GM18873 (cell line): ENCODE results near the gene GLA.

Experiments
- ATAC-seq: cut with Tn5 transposase; IDR thresholded peaks from one replicate; pipeline ENCODE4 v1.9.1; 2021; ENCODE audit warnings: mild to moderate bottlenecking, moderate library complexity, moderate number of reproducible peaks; ENCODE audit not compliant: unreplicated experiment, low FRiP score

The GLA gene

DNA sequence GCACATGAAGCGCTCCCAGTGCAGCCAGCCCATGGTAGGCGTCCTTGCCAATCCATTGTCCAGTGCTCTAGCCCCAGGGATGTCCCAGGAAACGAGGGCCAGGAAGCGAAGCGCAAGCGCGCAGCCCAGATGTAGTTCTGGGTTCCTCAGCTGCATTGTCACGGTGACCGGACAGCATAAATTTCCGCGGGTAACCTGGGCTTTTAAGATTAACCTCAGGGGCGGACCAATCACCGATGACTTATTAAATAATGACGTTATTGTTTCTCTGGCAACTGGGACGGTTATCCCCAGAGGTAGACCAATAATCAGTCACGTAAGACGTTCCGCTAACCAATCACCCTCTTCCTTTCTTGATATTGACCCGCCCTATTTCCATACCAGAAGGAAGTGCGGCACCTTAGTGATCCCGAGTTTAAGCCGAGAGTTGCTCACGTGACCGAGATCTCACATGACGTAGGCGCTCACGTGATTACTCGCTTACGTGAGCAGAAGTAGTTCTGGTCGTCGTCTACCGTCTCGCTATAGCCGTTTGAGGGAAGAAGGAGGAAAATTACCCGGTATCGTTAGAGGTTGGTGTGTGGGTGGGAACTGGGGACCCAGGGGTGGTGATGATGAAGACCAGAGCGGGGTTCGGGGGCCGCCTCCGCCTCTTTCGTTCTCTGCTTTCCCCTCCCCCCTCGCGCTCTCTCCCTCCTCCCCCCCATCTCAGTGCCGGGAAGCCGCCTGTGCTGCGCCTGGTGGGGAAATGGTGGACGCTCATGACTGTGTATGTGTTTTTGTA lies at the start of gene GLA, which contains the start of gene HNRNPH2:
Gene GLA, minus strand, starts transcription at position 178 of the 784 bp plus-strand sequence. Its CDS starts 22 bp downstream, at position 156.
Gene HNRNPH2, plus strand, starts transcription at position 475 of the 784 bp plus-strand sequence. CDS start 3,767 bp downstream, outside the sequence.
- peak; percentile 97 for ATAC-seq

DNA sequence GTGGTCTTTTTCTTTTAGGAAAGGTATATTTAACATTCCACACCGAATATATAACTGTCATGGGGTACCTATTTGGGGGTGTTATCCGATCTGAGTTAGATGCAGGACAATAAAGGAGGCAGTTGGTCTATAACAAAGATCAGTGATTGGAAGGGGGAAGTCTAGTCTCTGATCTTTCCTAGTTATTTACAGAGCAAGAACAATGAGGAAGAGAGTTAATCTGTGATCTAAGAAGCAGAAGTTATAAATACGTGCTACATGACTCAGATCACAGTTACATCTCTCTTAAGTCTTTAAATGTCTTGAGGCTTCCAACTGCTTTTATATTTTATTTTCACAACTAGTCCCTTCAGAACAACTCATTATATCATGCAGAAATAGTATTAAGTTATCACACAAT lies 44.3 kb upstream of the GLA start:
- no peak for ATAC-seq

GRCh38 chrX:101450961-101451360 lies 43.2 kb upstream of the GLA start:
- no peak for ATAC-seq

- ATAC-seq: no peak
Measured at GRCh38 chrX:101450085-101450484, 42.4 kb upstream of the GLA start.

- no peak for ATAC-seq
Measured at GRCh38 chrX:101449279-101449678, 41.6 kb upstream of the GLA start.

- no peak for ATAC-seq
Measured at GRCh38 chrX:101442085-101442484, 34.4 kb upstream of the GLA start.

- peak; percentile 90 for ATAC-seq
Measured at GRCh38 chrX:101430457-101431078, 22.8 kb upstream of the GLA start.

DNA sequence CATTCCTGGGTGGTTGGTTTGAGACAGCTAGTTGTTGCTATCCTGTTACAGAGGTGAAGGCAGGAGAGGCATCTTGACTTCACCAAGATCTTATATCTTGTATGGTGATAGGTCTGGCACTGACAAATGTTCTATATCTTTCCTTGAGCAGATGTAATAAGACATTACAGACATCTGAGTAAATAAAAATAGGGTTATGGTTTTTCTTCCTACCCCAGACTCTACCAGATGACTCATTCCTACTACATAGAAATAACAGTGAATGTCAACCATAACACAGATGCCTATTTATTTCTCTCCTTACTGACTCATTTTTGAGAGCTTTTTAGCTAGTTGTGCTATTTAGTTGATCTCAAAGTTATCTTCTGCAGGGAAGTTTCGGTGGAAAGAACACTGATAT lies 22.2 kb upstream of the GLA start:
- peak; percentile 22 for ATAC-seq

GRCh38 chrX:101427954-101428353 lies 20.2 kb upstream of the GLA start:
- ATAC-seq: no peak

GRCh38 chrX:101419489-101419888 lies 11.8 kb upstream of the GLA start:
- ATAC-seq: no peak

DNA sequence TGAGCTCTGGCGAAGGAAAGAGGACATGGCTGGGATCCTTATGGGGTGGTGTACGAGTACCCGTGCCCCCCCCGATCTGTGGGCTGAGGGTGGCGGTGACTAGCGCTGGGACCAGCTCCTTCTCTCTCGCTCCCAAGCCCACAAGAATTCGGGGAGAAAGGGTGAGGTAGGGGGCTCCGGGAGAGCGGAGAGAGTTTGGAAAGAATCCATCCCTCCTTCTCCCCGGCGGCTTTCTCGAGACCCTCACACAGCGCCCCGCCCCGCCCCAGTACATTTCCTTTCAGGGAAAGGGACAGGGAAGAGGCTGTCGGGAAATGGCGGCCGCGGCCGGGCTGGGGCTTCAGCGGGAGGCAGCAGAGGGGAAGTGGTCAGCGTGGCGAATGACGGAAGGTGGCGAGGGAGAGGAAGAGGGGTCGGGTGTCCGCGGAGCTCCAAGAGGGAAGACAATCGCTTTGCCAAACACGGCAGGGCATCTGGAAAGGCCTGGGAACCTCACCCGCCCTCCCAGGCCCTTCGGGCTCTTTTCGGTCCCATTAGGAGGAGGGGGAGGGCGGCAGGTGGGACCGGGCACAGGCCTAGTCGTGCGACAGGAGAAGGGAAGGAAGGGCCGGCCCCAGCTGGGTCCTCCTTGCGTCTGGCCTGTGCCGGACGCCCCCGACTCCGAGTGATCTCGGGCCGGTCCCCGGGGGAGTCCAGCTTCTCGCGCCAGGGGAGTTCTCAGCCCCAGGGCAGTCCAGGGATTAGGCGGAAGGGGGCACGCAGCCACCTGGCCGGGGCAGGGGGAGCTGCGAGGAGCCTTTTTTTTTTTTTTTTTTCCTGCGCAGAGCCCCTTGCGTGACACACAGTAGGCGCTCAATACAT lies 10.5 kb upstream of the GLA start:
- no peak for ATAC-seq

- ATAC-seq: no peak
Measured at GRCh38 chrX:101417190-101417589, 9.5 kb upstream of the GLA start.

GRCh38 chrX:101416691-101417090 lies 9.0 kb upstream of the GLA start:
- no peak for ATAC-seq

GRCh38 chrX:101415180-101416145 lies 7.7 kb upstream of the GLA start:
- ATAC-seq: peak; percentile 57

- ATAC-seq: no peak
Measured at GRCh38 chrX:101411984-101412383, 4.3 kb upstream of the GLA start.

DNA sequence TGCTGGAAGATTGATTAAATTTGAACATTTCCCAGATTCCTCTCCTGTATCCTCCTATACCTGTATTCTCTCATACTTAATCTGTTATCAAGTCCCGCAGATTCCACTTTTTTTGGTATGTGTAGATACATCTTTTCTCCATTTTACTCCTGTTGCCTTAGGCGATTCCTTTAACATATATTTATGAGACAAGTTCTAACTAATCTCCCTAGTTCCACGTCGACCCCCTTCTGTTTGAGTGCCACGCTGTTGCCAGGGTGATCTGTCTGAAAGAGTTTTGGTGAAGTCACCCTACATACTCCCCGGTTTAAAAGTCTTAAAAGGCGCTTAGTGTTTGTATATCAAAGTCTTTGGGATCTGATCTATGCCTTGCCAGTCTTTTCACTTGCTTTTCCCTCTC lies 2.7 kb upstream of the GLA start:
- ATAC-seq: no peak

DNA sequence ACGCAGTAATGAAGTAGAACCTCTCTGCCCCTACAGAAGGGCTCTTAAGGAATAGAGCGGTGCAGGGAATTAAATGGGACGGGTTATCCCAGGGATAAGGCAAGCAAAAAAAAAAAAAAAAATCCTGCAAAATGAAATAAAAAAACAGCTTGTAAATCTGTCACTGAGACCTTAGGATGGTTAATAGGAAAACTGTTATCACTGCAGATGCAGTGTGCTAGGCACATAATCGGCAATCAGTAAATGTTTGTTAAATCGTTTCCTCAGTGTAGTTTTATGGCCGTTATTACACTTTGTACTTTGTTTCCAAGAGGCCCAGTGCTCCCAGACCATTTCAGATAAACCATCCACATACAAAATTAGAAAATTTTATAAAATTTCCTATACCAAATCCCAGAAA lies 1.3 kb upstream of the GLA start:
- ATAC-seq: no peak

DNA sequence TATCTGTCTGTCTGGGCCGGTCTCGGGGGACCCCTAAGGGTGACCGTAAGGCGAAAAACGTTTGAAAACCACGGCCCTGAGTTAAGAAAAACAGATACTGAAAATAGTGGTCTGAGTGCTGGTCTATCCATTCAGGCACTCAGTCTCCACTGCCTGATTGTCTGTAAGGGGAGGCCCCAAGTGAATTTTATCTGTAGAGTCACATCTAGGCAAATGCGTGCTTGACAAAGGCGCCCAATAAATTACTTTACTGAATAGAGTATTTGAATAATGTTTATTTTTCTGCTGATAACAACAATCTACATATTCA lies 762 bp upstream of the GLA start:
- ATAC-seq: no peak

DNA sequence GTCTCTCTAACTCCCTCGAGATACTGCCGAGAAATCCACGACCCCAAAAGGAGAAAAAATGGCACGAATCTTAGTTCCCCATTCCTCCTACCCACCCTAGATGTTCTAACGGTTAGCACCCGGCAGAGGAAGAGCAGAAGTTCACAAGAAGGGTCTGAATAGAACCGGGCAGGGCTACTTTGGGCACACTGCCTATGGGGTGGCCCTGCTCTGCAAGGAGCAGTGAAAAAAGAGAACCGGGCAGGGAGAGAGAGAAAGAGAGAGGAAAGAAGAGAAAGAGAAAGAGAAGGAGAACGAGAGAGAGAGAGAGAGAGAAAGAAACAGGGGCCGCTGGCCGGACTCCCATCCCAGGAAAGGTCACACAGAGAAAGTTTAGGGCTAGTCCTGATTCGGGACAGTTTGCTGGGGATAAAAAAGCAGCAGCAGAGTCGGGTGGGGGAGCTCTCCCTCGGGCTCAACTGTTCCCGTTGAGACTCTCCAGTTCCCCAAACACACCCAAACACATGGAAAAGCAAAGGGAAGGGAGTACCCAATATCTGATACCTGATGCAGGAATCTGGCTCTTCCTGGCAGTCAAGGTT lies 468 bp downstream of the GLA start:
- ATAC-seq: no peak

DNA sequence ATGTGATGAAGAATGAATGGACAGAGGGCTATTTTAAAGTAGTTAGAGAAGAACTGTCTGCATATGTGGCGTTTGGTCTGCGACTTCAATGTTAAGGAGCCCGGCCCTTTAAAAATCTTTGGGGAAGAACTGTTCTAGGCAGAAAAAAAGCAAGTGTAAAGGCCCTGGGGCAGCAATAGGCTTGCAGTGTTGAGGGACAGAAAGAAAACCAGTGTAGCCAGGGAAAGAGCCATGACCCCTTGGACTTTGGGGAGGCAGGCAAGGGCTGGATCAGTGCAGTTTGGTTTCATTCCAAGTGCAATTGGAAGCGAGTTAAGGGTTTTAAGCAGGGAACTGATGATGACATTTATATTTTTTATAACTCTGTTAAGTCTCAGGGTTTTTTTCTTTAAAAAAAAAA lies 7.9 kb downstream of the GLA start:
- ATAC-seq: no peak
